ENCODE data around the gene TRPM3.

GRCh38 chr9:70954596-70955143 is 166.8 kb downstream of the TRPM3 start:
- no peak for TF ChIP-seq TBX2 (CRISPR knock-in tag; IDR thresholded peaks at IDR 0.05; ENCODE audit: borderline replicate concordance)
- TF ChIP-seq ATF5 (CRISPR knock-in tag; IDR thresholded peaks at IDR 0.05; ENCODE audit: low read depth) = no peak

All from HepG2 (cell line).